OCI-LY7 (cell line): ENCODE measurements around the gene TPD52L2.

Experiments
- EZH2phosphoT487 ChIP-seq: fragments of 200-600 bp; sonication (generic); IDR thresholded peaks from 2 replicates; pipeline ENCODE4 v1.6.1; 2018; ENCODE audit warnings: low read depth, borderline replicate concordance, mild to moderate bottlenecking, mixed run types, antibody characterized with exemption, low read length, moderate library complexity, mixed read lengths
- TF ChIP-seq, protein P1 (sequence below): fragments of 200-600 bp; sonication (generic); conservative IDR thresholded peaks from 2 replicates; pipeline ENCODE4 v1.5.1; 2014; ENCODE audit warnings: mild to moderate bottlenecking, antibody characterized with exemption, low read length, moderate library complexity, mixed read lengths

DNA sequence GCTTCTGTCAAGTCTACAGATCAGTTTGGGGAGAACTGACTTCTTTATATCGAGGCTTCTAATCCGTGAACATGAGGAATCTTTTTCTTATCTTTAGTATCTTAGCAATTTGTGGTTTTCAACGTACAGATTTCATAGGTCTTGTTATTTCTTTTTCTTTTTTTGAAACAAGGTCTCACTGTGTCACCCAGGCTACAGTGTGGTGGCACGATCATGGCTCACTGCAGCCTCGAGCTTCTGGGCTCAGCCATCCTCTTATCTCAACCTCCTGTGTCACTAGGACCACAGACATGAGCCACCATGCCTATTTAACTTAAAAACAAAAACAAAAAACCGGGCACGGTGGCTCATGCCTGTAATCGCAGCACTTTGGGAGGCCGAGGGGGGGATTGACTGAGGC, 59.2 kb downstream of the TPD52L2 start:
- TF ChIP-seq, protein P1, sequence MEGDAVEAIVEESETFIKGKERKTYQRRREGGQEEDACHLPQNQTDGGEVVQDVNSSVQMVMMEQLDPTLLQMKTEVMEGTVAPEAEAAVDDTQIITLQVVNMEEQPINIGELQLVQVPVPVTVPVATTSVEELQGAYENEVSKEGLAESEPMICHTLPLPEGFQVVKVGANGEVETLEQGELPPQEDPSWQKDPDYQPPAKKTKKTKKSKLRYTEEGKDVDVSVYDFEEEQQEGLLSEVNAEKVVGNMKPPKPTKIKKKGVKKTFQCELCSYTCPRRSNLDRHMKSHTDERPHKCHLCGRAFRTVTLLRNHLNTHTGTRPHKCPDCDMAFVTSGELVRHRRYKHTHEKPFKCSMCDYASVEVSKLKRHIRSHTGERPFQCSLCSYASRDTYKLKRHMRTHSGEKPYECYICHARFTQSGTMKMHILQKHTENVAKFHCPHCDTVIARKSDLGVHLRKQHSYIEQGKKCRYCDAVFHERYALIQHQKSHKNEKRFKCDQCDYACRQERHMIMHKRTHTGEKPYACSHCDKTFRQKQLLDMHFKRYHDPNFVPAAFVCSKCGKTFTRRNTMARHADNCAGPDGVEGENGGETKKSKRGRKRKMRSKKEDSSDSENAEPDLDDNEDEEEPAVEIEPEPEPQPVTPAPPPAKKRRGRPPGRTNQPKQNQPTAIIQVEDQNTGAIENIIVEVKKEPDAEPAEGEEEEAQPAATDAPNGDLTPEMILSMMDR = no peak
- no peak for TF ChIP-seq EZH2phosphoT487
